Colonic mucosa (tissue), 4 donors: Measurements from ENCODE around the gene SDK2. TPM values are rescaled to one million over a fixed set of nuclear protein-coding genes. Genes with fewer than 3 reads are reported as not detected.

Source experiments
- DNase-seq: peaks from one replicate; pipeline ENCODE4 v3.0.0-alpha.2; 2020
- H3K27ac ChIP-seq: fragments of 200-600 bp; one replicate; pipeline ENCODE4 v1.8.0; 2021
- H3K27me3 ChIP-seq: fragments of 200-600 bp; one replicate; pipeline ENCODE4 v1.8.0; 2021
- H3K36me3 ChIP-seq: fragments of 200-600 bp; one replicate; pipeline ENCODE4 v1.8.0; 2021
- H3K4me1 ChIP-seq: fragments of 200-600 bp; one replicate; pipeline ENCODE4 v1.8.0; 2021; ENCODE audit warnings: mild to moderate bottlenecking
- H3K4me3 ChIP-seq: fragments of 200-600 bp; one replicate; pipeline ENCODE4 v1.8.0; 2021
- H3K9ac ChIP-seq, 2 donors: one replicate each; pipeline ENCODE4 v1.7.0; 2013; ENCODE audit warnings: control low read depth in 2 of 2, low read depth in 2 of 2, low read length in 2 of 2
- H3K9me3 ChIP-seq: fragments of 200-600 bp; one replicate; pipeline ENCODE4 v1.8.0; 2021
- intact Hi-C: fragments of 100-400 bp; cut with DNase I; formaldehyde crosslinking; loops from one replicate; pipeline ENCODE4 v1.14.1; 2022
- total RNA-seq, 2 donors: library from RNA; stranded (reverse); fragmentation: NEBNext Ultra II Directional in 1 of 2; extraction: Animal tissue kit (Norgen Biotek cat#: 25700) in 1 of 2; gene quantifications; one replicate each; pipeline ENCODE4 v1.2.1, GENCODE V29; 2021
- TF ChIP-seq, protein P1 (sequence below): fragments of 200-600 bp; IDR thresholded peaks from one replicate; pipeline ENCODE4 v1.8.0; 2022; ENCODE audit warnings: antibody characterized with exemption, mild to moderate bottlenecking
- donor health status: healthy.
- donor health status: DM: no; HTN: no; CAD: no.
- donor health status: DM: no; HTN: no; CAD: no.

The SDK2 gene
- total RNA-seq, 2 donors from 2014 or later = 0.94 to 1.2 TPM

DNA sequence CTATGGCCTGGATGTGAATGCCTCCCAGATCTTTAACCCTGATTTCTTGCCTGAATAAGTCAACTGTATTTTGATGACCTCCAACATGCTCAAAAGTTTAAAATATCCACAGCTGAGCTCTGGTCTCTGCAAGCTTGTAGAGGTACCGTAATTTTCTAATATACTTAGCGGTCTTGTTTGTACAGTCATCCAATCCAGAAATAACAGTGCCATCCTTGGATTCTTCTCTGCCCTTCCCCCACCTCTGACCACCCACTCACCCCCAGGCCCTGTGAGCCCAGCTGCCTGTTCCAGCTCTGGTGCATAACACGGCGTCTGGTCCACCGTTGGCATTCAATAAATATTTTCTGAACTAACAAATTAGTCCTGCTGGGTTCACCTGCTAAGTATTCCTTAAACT lies 113.1 kb downstream of the SDK2 start:
- Histone ChIP-seq H3K27ac (no peak overlapping the region), H3K4me1 (no peaks in the 10 kb centered on the region), H3K27me3 (no peaks in the 10 kb centered on the region), H3K9ac (no peak overlapping the region), H3K9me3 (no peaks in the 10 kb centered on the region), H3K4me3 (no peak overlapping the region), H3K36me3 (no peaks in the 10 kb centered on the region)
- TF ChIP-seq, protein P1, sequence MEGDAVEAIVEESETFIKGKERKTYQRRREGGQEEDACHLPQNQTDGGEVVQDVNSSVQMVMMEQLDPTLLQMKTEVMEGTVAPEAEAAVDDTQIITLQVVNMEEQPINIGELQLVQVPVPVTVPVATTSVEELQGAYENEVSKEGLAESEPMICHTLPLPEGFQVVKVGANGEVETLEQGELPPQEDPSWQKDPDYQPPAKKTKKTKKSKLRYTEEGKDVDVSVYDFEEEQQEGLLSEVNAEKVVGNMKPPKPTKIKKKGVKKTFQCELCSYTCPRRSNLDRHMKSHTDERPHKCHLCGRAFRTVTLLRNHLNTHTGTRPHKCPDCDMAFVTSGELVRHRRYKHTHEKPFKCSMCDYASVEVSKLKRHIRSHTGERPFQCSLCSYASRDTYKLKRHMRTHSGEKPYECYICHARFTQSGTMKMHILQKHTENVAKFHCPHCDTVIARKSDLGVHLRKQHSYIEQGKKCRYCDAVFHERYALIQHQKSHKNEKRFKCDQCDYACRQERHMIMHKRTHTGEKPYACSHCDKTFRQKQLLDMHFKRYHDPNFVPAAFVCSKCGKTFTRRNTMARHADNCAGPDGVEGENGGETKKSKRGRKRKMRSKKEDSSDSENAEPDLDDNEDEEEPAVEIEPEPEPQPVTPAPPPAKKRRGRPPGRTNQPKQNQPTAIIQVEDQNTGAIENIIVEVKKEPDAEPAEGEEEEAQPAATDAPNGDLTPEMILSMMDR = no peak
- intact Hi-C loops = no loop called here
- no peak for DNase-seq

- no peaks in the 10 kb centered on the region for H3K36me3 ChIP-seq
- intact Hi-C loops = no loop called here
- H3K27me3 ChIP-seq = no peaks in the 10 kb centered on the region
- no peaks in the 10 kb centered on the region for H3K9me3 ChIP-seq
- TF ChIP-seq, protein P1 = no peak
- DNase-seq = no peak
- no peaks in the 10 kb centered on the region for H3K4me1 ChIP-seq
- no peak overlapping the region for H3K9ac ChIP-seq
- H3K4me3 ChIP-seq = no peak overlapping the region
- no peak overlapping the region for H3K27ac ChIP-seq
Observed at GRCh38 chr17:73528679-73529078, 115.6 kb downstream of the SDK2 start.

DNA sequence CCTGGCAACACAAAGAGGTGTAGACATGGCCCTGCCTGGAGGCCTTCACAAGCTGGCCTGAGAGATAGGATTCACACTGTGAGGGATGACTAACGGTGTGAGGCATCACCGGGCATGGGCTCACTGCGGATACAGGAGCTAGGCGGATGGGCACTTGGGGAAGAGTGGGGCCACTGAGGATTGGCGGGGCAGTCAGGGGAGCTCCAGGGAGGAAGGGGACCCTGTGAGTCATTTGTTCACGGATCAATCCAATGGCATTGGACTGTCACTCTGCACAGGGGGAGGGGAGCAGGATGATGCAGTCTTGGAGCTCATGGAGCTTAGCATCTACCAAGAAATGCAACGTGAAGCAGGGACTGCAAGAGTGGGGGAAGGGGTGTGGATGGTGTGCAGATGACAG lies 117.3 kb downstream of the SDK2 start:
- intact Hi-C loops = no loop called here
- H3K4me1 ChIP-seq = no peaks in the 10 kb centered on the region
- H3K9me3 ChIP-seq = no peaks in the 10 kb centered on the region
- no peak overlapping the region for H3K27ac ChIP-seq
- no peaks in the 10 kb centered on the region for H3K36me3 ChIP-seq
- TF ChIP-seq, protein P1 = no peak
- no peak for DNase-seq
- H3K4me3 ChIP-seq = no peak overlapping the region
- no peak overlapping the region for H3K9ac ChIP-seq
- no peaks in the 10 kb centered on the region for H3K27me3 ChIP-seq

GRCh38 chr17:73524941-73525679 lies 119.1 kb downstream of the SDK2 start:
- Histone ChIP-seq H3K27me3 (no peaks in the 10 kb centered on the region), H3K36me3 (no peaks in the 10 kb centered on the region), H3K27ac (no peak overlapping the region), H3K9me3 (no peaks in the 10 kb centered on the region), H3K4me1 (no peaks in the 10 kb centered on the region), H3K4me3 (no peak overlapping the region), H3K9ac (no peak overlapping the region)
- intact Hi-C loops = no loop called here
- TF ChIP-seq, protein P1 = no peak
- no peak for DNase-seq

DNA sequence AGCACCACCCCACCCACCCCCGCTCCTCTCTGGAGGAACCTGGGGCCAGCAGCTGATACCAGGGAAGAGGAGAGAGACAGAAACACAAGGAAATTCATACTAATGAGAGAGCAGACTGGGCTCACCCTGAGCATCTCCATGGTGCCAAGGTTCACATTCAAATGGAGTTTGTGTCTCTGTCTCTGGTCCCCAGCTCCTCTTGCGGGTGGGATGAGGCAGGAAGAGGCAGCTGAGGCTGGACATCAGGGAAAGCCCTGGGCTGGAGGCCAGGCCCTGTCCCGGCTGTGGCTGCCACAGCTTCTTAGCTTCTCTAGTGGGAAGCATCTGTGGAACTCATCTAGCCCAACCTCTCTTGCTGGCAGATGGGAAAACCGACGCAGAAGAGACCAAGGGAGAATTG lies 121.5 kb downstream of the SDK2 start:
- intact Hi-C loops = no loop called here
- DNase-seq = no peak
- no peak overlapping the region for H3K9ac ChIP-seq
- H3K36me3 ChIP-seq = no peaks in the 10 kb centered on the region
- no peaks in the 10 kb centered on the region for H3K4me1 ChIP-seq
- H3K27me3 ChIP-seq = no peaks in the 10 kb centered on the region
- no peak overlapping the region for H3K27ac ChIP-seq
- TF ChIP-seq, protein P1 = no peak
- H3K9me3 ChIP-seq = no peaks in the 10 kb centered on the region
- H3K4me3 ChIP-seq = no peak overlapping the region
